Stimulated activated CD4-positive, alpha-beta T cell treated with anti-CD3 and anti-CD28 coated beads, Interleukin-15, amount 100 ng/mL, for 24 hours (primary cell): Measurements from ENCODE around the gene CRX.
"Not testable (repeated sequence)": the region's sequence is repeated elsewhere in the genome, so short reads cannot be mapped to it uniquely, and the experiment has no call there.

Experiments used
- DNase-seq: peaks from one replicate; pipeline ENCODE4 v3.0.0-alpha.2; 2020

CRX gene

GRCh38 chr19:47804451-47804850, 17.3 kb upstream of the CRX start, which contains the start of gene TPRX1:
TSS of gene TPRX1 (minus strand) at chr19:47804551. CDS start at chr19:47804539, 12 bp downstream.
- DNase-seq: not testable (repeated sequence)

GRCh38 chr19:47805313-47805712, 16.4 kb upstream of the CRX start:
- DNase-seq: no peak

GRCh38 chr19:47806435-47806834, 15.3 kb upstream of the CRX start:
- no peak for DNase-seq

GRCh38 chr19:47813304-47813994, 8.3 kb upstream of the CRX start:
- peak; percentile 88 for DNase-seq

GRCh38 chr19:47813995-47814328, 7.8 kb upstream of the CRX start:
- no peak for DNase-seq

GRCh38 chr19:47816270-47816669, 5.5 kb upstream of the CRX start:
- DNase-seq: not testable (repeated sequence)

GRCh38 chr19:47818221-47818620, 3.5 kb upstream of the CRX start:
- DNase-seq: not testable (repeated sequence)

- no peak for DNase-seq
Observed at GRCh38 chr19:47819858-47820257, 1.9 kb upstream of the CRX start.

GRCh38 chr19:47820410-47820809, 1.3 kb upstream of the CRX start:
- no peak for DNase-seq

GRCh38 chr19:47824396-47824795, 2.7 kb downstream of the CRX start:
- no peak for DNase-seq

GRCh38 chr19:47826800-47827199, 5.1 kb downstream of the CRX start:
- no peak for DNase-seq

- no peak for DNase-seq
Observed at GRCh38 chr19:47832723-47833122, 11.0 kb downstream of the CRX start.

GRCh38 chr19:47836038-47836437, 14.3 kb downstream of the CRX start:
- no peak for DNase-seq

GRCh38 chr19:47839411-47839810, 17.7 kb downstream of the CRX start:
- no peak for DNase-seq

- no peak for DNase-seq
Observed at GRCh38 chr19:47839913-47840312, 18.2 kb downstream of the CRX start.

GRCh38 chr19:47842941-47843340, 21.2 kb downstream of the CRX start:
- DNase-seq: no peak

GRCh38 chr19:47848425-47848822, 26.7 kb downstream of the CRX start:
- no peak for DNase-seq

GRCh38 chr19:47848823-47849473, 27.2 kb downstream of the CRX start:
- peak; percentile 67 for DNase-seq

GRCh38 chr19:47853003-47853402, 31.3 kb downstream of the CRX start:
- no peak for DNase-seq

- no peak for DNase-seq
Observed at GRCh38 chr19:47854459-47854858, 32.7 kb downstream of the CRX start.

- DNase-seq: not testable (repeated sequence)
Observed at GRCh38 chr19:47858231-47858630, 36.5 kb downstream of the CRX start.

- not testable (repeated sequence) for DNase-seq
Observed at GRCh38 chr19:47858646-47859285, 37.0 kb downstream of the CRX start, which contains the start of gene TPRX2. TSS of gene TPRX2 (plus strand) at chr19:47859235. CDS start at chr19:47859247, 12 bp downstream.

- DNase-seq: not testable (repeated sequence)
Observed at GRCh38 chr19:47859838-47860237, 38.1 kb downstream of the CRX start.
